ENCODE data around the gene BTK. TPM values are rescaled to one million over a fixed set of nuclear protein-coding genes. Genes with fewer than 3 reads are reported as not detected.

BTK gene
- total and polyA plus RNA-seq, 8 donors, result 0.43 to 5.6 (median 0.97) TPM

- WGBS, 2 donors, result 46 to 59% methylated on average over 4 of the region's 4 CpGs
- DNase-seq (no peak), FAIRE-seq (no peak), ATAC-seq (no peak)
- no peaks in the 10 kb centered on the region for H3K4me1 ChIP-seq
- TF ChIP-seq CTCF (IDR thresholded peaks at IDR 0.05), result no peak
- no peak overlapping the region for H3K4me3 ChIP-seq
- intact Hi-C loops (cut with DNase I), result no loop called here
- no peak overlapping the region for H3K27ac ChIP-seq
- H3K36me3 ChIP-seq, result no peaks in the 10 kb centered on the region
- peaks cover 0 to 5% (median 0%) of the 10 kb centered on the region in 4 donors for H3K27me3 ChIP-seq
- H3K9me3 ChIP-seq, result no peaks in the 10 kb centered on the region
Measured at GRCh38 chrX:101383679-101384205, 2.2 kb downstream of the BTK start.

- DNase-seq, result no peak
- no peak for ATAC-seq
- no peaks in the 10 kb centered on the region for H3K4me1 ChIP-seq
- H3K4me3 ChIP-seq, result no peak overlapping the region
- no peak for TF ChIP-seq CTCF (IDR thresholded peaks at IDR 0.05)
- H3K27ac ChIP-seq, result no peak overlapping the region
- WGBS, 2 donors, result 68 to 75% methylated on average over 1 of the region's 1 CpG
- intact Hi-C loops (cut with DNase I), result no loop called here
- no peaks in the 10 kb centered on the region for H3K9me3 ChIP-seq
- H3K27me3 ChIP-seq, result peaks cover 0 to 18% (median 2%) of the 10 kb centered on the region in 4 donors
- H3K36me3 ChIP-seq, result no peaks in the 10 kb centered on the region
- no peak for FAIRE-seq
Measured at GRCh38 chrX:101377547-101377946, 8.4 kb downstream of the BTK start.

GRCh38 chrX:101370888-101371504 lies 15.0 kb downstream of the BTK start:
- Histone ChIP-seq H3K36me3 (no peaks in the 10 kb centered on the region), H3K4me1 (no peaks in the 10 kb centered on the region), H3K27me3 (peaks cover 0 to 32% (median 0%) of the 10 kb centered on the region in 4 donors), H3K4me3 (no peak overlapping the region), H3K9me3 (no peaks in the 10 kb centered on the region), H3K27ac (no peak overlapping the region)
- TF ChIP-seq CTCF (IDR thresholded peaks at IDR 0.05), result no peak
- ATAC-seq (no peak), FAIRE-seq (no peak), DNase-seq (no peak)
- intact Hi-C loops (cut with DNase I), result no loop called here
- WGBS, 2 donors, result 56 to 57% methylated on average over 3 of the region's 3 CpGs

GRCh38 chrX:101369687-101370086 lies 16.3 kb downstream of the BTK start:
- intact Hi-C loops (cut with DNase I), result no loop called here
- Histone ChIP-seq H3K27me3 (peaks cover 0 to 36% (median 0%) of the 10 kb centered on the region in 4 donors), H3K27ac (no peak overlapping the region), H3K36me3 (no peaks in the 10 kb centered on the region), H3K4me1 (no peaks in the 10 kb centered on the region), H3K4me3 (no peak overlapping the region), H3K9me3 (no peaks in the 10 kb centered on the region)
- no peak for DNase-seq
- ATAC-seq, result no peak
- FAIRE-seq, result no peak
- WGBS, 2 donors, result 50 to 60% methylated on average over 6 of the region's 6 CpGs
- TF ChIP-seq CTCF (IDR thresholded peaks at IDR 0.05), result no peak

GRCh38 chrX:101368800-101369199 lies 17.2 kb downstream of the BTK start:
- Histone ChIP-seq H3K27ac (no peak overlapping the region), H3K4me1 (no peaks in the 10 kb centered on the region), H3K36me3 (no peaks in the 10 kb centered on the region), H3K9me3 (no peaks in the 10 kb centered on the region), H3K27me3 (peaks cover 0 to 30% (median 0%) of the 10 kb centered on the region in 4 donors), H3K4me3 (no peak overlapping the region)
- no peak for TF ChIP-seq CTCF (IDR thresholded peaks at IDR 0.05)
- no peak for DNase-seq
- ATAC-seq, result no peak
- no peak for FAIRE-seq
- intact Hi-C loops (cut with DNase I), result no loop called here
